RWPE2 (cell line): ENCODE measurements around the gene IPO8.

Experiments used
- ATAC-seq: fragments of 200-7000 bp; cut with Tn5 transposase; 3 replicates; pipeline ENCODE4 v1.9.1; 2021; ENCODE audit warnings: low read depth
- DNase-seq: peaks from one replicate; pipeline ENCODE4 v3.0.0-alpha.2; 2020; ENCODE audit warnings: low spot score
- H3K27ac ChIP-seq: fragments of 450-650 bp; 2 replicates; pipeline ENCODE4 v1.5.1; 2017; ENCODE audit warnings: mild to moderate bottlenecking; ENCODE audit not compliant: poor library complexity, severe bottlenecking
- H3K27me3 ChIP-seq: fragments of 250-450 bp; sonication (Bioruptor Pico); 2 replicates; pipeline ENCODE4 v1.5.1; 2021; ENCODE audit warnings: mild to moderate bottlenecking, moderate library complexity; ENCODE audit not compliant: insufficient read depth, poor library complexity, severe bottlenecking
- H3K36me3 ChIP-seq: fragments of 250-450 bp; sonication (Bioruptor Pico); 2 replicates; pipeline ENCODE4 v1.5.1; 2020; ENCODE audit warnings: low read depth, mild to moderate bottlenecking, moderate library complexity
- H3K4me1 ChIP-seq: fragments of 250-450 bp; sonication (Bioruptor Pico); 2 replicates; pipeline ENCODE4 v1.5.1; 2021; ENCODE audit warnings: mild to moderate bottlenecking, moderate library complexity; ENCODE audit not compliant: insufficient read depth, poor library complexity, severe bottlenecking
- H3K4me3 ChIP-seq: fragments of 250-450 bp; sonication (Bioruptor Pico); 2 replicates; pipeline ENCODE4 v1.5.1; 2021; ENCODE audit warnings: mild to moderate bottlenecking, moderate library complexity; ENCODE audit not compliant: severe bottlenecking
- H3K9me3 ChIP-seq: fragments of 250-450 bp; sonication (Bioruptor Pico); 2 replicates; pipeline ENCODE4 v1.5.1; 2021; ENCODE audit warnings: mild to moderate bottlenecking, moderate library complexity; ENCODE audit not compliant: severe bottlenecking
- CTCF ChIP-seq: fragments of 450-650 bp; IDR thresholded peaks from one replicate; pipeline ENCODE4 v1.5.1; 2017; ENCODE audit warnings: mild to moderate bottlenecking, moderate library complexity; ENCODE audit not compliant: poor library complexity, severe bottlenecking

IPO8 gene

GRCh38 chr12:30707613-30708342, 12.1 kb upstream of the IPO8 start:
- DNase-seq (no peak), ATAC-seq (no peak)
- Histone ChIP-seq H3K9me3 (no peaks in the 10 kb centered on the region), H3K4me1 (no peaks in the 10 kb centered on the region), H3K36me3 (peaks cover 26% of the 10 kb centered on the region), H3K4me3 (no peak overlapping the region), H3K27ac (no peak overlapping the region), H3K27me3 (no peaks in the 10 kb centered on the region)
- no peak for TF ChIP-seq CTCF

GRCh38 chr12:30706476-30706875, 10.8 kb upstream of the IPO8 start:
- Histone ChIP-seq H3K9me3 (no peaks in the 10 kb centered on the region), H3K27ac (no peak overlapping the region), H3K4me1 (no peaks in the 10 kb centered on the region), H3K36me3 (peaks cover 17% of the 10 kb centered on the region), H3K4me3 (no peak overlapping the region), H3K27me3 (no peaks in the 10 kb centered on the region)
- TF ChIP-seq CTCF = no peak
- ATAC-seq = no peak
- no peak for DNase-seq

- Histone ChIP-seq H3K4me3 (no peak overlapping the region), H3K27ac (no peak overlapping the region), H3K9me3 (no peaks in the 10 kb centered on the region), H3K4me1 (no peaks in the 10 kb centered on the region), H3K27me3 (no peaks in the 10 kb centered on the region), H3K36me3 (no peaks in the 10 kb centered on the region)
- DNase-seq (no peak), ATAC-seq (no peak)
- no peak for TF ChIP-seq CTCF
These were observed 5.4 kb upstream of the IPO8 start for GRCh38 chr12:30701056-30701455.

DNA sequence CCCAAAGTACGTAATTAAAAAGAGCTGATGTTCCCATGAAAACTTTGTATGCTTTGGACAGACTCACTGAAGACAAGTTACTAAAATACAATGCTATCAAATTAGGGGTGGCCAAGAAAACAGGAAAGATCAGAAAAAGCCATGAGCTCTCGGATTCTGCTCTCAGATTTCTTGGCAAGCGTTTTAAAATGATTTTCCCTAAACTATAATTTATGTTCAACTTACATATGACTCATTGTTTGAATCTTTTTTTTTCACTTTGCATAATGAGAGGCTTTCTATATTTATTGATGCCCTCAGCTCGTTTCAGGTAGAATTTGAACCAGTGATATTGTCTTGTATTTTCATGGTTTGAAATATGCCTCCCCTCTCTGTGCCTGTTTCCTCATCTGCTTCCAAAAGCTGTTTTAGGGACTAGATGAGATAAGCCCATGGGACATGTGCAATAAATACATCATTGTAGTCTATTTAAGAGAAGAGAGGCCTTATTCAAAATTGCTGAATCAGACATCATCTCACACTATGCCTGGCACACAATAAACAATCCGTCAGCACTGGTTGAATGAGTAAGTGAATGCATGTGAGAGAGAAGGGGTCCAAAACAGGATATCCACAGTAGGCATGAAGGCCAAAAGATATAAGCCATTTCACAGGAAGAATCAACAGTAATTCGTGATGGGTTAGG, 4.7 kb upstream of the IPO8 start:
- Histone ChIP-seq H3K4me1 (no peaks in the 10 kb centered on the region), H3K27me3 (no peaks in the 10 kb centered on the region), H3K36me3 (no peaks in the 10 kb centered on the region), H3K27ac (no peak overlapping the region), H3K9me3 (no peaks in the 10 kb centered on the region), H3K4me3 (no peak overlapping the region)
- no peak for TF ChIP-seq CTCF
- DNase-seq (no peak), ATAC-seq (no peak)

DNA sequence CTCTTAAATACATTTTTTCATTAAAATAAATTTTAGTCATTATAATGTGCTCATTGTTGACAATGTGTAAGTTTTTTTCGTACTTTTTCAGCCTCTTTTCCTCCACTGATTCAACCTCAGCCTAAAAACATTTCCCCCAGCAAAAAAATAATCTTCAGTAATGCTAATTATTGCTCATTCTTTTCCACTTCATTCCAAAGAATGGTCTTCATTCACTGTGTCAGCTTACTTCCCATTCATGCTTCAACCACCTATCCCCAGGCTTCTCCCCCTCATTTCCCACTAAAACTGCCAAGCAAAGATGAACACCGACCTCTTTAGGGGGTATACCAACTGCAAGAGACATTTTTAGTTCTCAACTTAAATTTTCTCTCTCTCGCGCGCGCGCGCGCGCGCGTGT, 2.7 kb upstream of the IPO8 start:
- Histone ChIP-seq H3K4me3 (no peak overlapping the region), H3K36me3 (no peaks in the 10 kb centered on the region), H3K4me1 (no peaks in the 10 kb centered on the region), H3K9me3 (no peaks in the 10 kb centered on the region), H3K27ac (no peak overlapping the region), H3K27me3 (no peaks in the 10 kb centered on the region)
- ATAC-seq = no peak
- TF ChIP-seq CTCF = no peak
- no peak for DNase-seq
